ENCODE data around the gene CXCR5. TPM values are rescaled to one million over a fixed set of nuclear protein-coding genes. Genes with fewer than 3 reads are reported as not detected.

Gene CXCR5
- polyA plus RNA-seq, 1 donor (not counting 4 experiments of a cell fraction or from before 2014, with no cell fraction given) = not detected

- peak overlapping the region; percentile 88 for H3K9ac ChIP-seq (ENCODE audit: control insufficient read depth, extremely low read depth, insufficient read depth, low read length)
- H3K79me2 ChIP-seq (ENCODE audit: control insufficient read depth, insufficient read depth, low read length) = peaks cover 65% of the 10 kb centered on the region
- H3K4me2 ChIP-seq (ENCODE audit: control insufficient read depth, extremely low read depth, insufficient read depth, low read depth, low read length) = peak overlapping the region; percentile 76
- DNase-seq (ENCODE audit: low read depth, low spot score) = no peak
- no peak for FAIRE-seq
- H2AFZ ChIP-seq (ENCODE audit: control insufficient read depth, low read length) = no peak overlapping the region
- peaks cover 4 to 25% of the 10 kb centered on the region in 2 experiments for H3K36me3 ChIP-seq (ENCODE audit: control insufficient read depth in 2 of 2, extremely low read depth in 1 of 2, insufficient read depth in 2 of 2, low read length in 2 of 2)
- no peaks in the 10 kb centered on the region for H3K27me3 ChIP-seq (ENCODE audit: control insufficient read depth, extremely low read depth, insufficient read depth, low read length)
- dilution Hi-C loops (cut with MboI; ENCODE audit: extremely low pct_ligation_motif_present, low sequenced_read_pairs) = no loop called here
- peak overlapping the region; percentile 99 for H3K27ac ChIP-seq (ENCODE audit: control insufficient read depth, insufficient read depth, low read length)
- no peaks in the 10 kb centered on the region for H3K9me1 ChIP-seq (ENCODE audit: control insufficient read depth, extremely low read depth, insufficient read depth, low read length)
- no peaks in the 10 kb centered on the region for H4K20me1 ChIP-seq (ENCODE audit: control insufficient read depth, extremely low read depth, insufficient read depth, low read length)
- no peak for TF ChIP-seq CTCF (optimal IDR thresholded peaks at IDR 0.05 in 1 of 3, IDR thresholded peaks at IDR 0.05 in 1 of 3, conservative IDR thresholded peaks at IDR 0.05 in 1 of 3; ENCODE audit: extremely low read depth in 1 of 3, insufficient read depth in 2 of 3, low read length in 3 of 3)
- peaks cover 98% of the 10 kb centered on the region for H3K4me1 ChIP-seq (ENCODE audit: control insufficient read depth, extremely low read depth, insufficient read depth, low read length)
- no peaks in the 10 kb centered on the region for H3K9me3 ChIP-seq (ENCODE audit: control insufficient read depth, low read depth, low read length)
- peak overlapping the region in 2 of 3 experiments; percentile 2 to 12 for H3K4me3 ChIP-seq (ENCODE audit: control insufficient read depth in 2 of 3, extremely low read depth in 1 of 3, insufficient read depth in 2 of 3, low read depth in 1 of 3, low read length in 3 of 3)
Observed at GRCh38 chr11:118916842-118917388, 33.2 kb downstream of the CXCR5 start.

GRCh38 chr11:118917481-118918127 lies 33.9 kb downstream of the CXCR5 start:
- FAIRE-seq (peak; percentile 67), DNase-seq (ENCODE audit: low read depth, low spot score) (no peak)
- TF ChIP-seq EZH2 (IDR thresholded peaks at IDR 0.05; ENCODE audit: low read length) = no peak
- no peak for TF ChIP-seq CTCF (optimal IDR thresholded peaks at IDR 0.05 in 1 of 3, IDR thresholded peaks at IDR 0.05 in 1 of 3, conservative IDR thresholded peaks at IDR 0.05 in 1 of 3; ENCODE audit: extremely low read depth in 1 of 3, insufficient read depth in 2 of 3, low read length in 3 of 3)
- peaks cover 72% of the 10 kb centered on the region for H3K79me2 ChIP-seq (ENCODE audit: control insufficient read depth, insufficient read depth, low read length)
- peak overlapping the region in 2 of 3 experiments; percentile 47 to 56 for H3K4me3 ChIP-seq (ENCODE audit: control insufficient read depth in 2 of 3, extremely low read depth in 1 of 3, insufficient read depth in 2 of 3, low read depth in 1 of 3, low read length in 3 of 3)
- no peaks in the 10 kb centered on the region for H3K9me3 ChIP-seq (ENCODE audit: control insufficient read depth, low read depth, low read length)
- dilution Hi-C loops (cut with MboI; ENCODE audit: extremely low pct_ligation_motif_present, low sequenced_read_pairs) = no loop called here
- peak overlapping the region; percentile 99 for H3K27ac ChIP-seq (ENCODE audit: control insufficient read depth, insufficient read depth, low read length)
- peak overlapping the region; percentile 88 for H3K9ac ChIP-seq (ENCODE audit: control insufficient read depth, extremely low read depth, insufficient read depth, low read length)
- H3K4me1 ChIP-seq (ENCODE audit: control insufficient read depth, extremely low read depth, insufficient read depth, low read length) = peaks cover 91% of the 10 kb centered on the region
- H3K9me1 ChIP-seq (ENCODE audit: control insufficient read depth, extremely low read depth, insufficient read depth, low read length) = no peaks in the 10 kb centered on the region
- H3K27me3 ChIP-seq (ENCODE audit: control insufficient read depth, extremely low read depth, insufficient read depth, low read length) = no peaks in the 10 kb centered on the region
- peaks cover 4 to 27% of the 10 kb centered on the region in 2 experiments for H3K36me3 ChIP-seq (ENCODE audit: control insufficient read depth in 2 of 2, extremely low read depth in 1 of 2, insufficient read depth in 2 of 2, low read length in 2 of 2)
- no peak overlapping the region for H2AFZ ChIP-seq (ENCODE audit: control insufficient read depth, low read length)
- no peaks in the 10 kb centered on the region for H4K20me1 ChIP-seq (ENCODE audit: control insufficient read depth, extremely low read depth, insufficient read depth, low read length)
- peak overlapping the region; percentile 76 for H3K4me2 ChIP-seq (ENCODE audit: control insufficient read depth, extremely low read depth, insufficient read depth, low read depth, low read length)

All from keratinocyte (primary cell).